SK-N-MC (cell line): ENCODE measurements around the gene DISC1.

Source experiments
- DNase-seq: peaks from one replicate; pipeline ENCODE4 v3.0.0-alpha.2; 2011; ENCODE audit warnings: low read depth, low spot score
- H3K27ac ChIP-seq: fragments of 200-600 bp; sonication (generic); 2 replicates; pipeline ENCODE4 v1.5.1; 2016; ENCODE audit warnings: mixed run types
- H3K36me3 ChIP-seq: fragments of 200-600 bp; sonication (generic); 2 replicates; pipeline ENCODE4 v1.6.1; 2017; ENCODE audit warnings: antibody characterized with exemption, low read length, mixed read lengths; ENCODE audit not compliant: insufficient read depth
- H3K4me3 ChIP-seq: fragments of 200-600 bp; sonication (generic); 2 replicates; pipeline ENCODE4 v1.5.1; 2016
- H3K9ac ChIP-seq: fragments of 200-600 bp; sonication (generic); 2 replicates; pipeline ENCODE4 v1.8.0; 2017; ENCODE audit warnings: mixed run types, mixed read lengths; ENCODE audit not compliant: insufficient read length
- H3K9me3 ChIP-seq: fragments of 200-600 bp; sonication (generic); 2 replicates; pipeline ENCODE4 v1.6.1; 2017; ENCODE audit warnings: low read depth, mild to moderate bottlenecking, antibody characterized with exemption, low read length, moderate library complexity, mixed read lengths
- EZH2 ChIP-seq: fragments of 200-600 bp; sonication (generic); IDR thresholded peaks from one replicate; pipeline ENCODE4 v1.6.1; 2017; ENCODE audit warnings: antibody characterized with exemption
- FOXP2 ChIP-seq: optimal IDR thresholded peaks from 2 replicates; pipeline ENCODE3; 2011; ENCODE audit warnings: mild to moderate bottlenecking, moderate library complexity; ENCODE audit not compliant: insufficient read depth; ENCODE audit errors: extremely low read length, control extremely low read depth
- POLR2AphosphoS5 ChIP-seq: IDR thresholded peaks from 2 replicates; pipeline ENCODE4 v1.6.1; 2012; ENCODE audit warnings: mild to moderate bottlenecking, low read depth, low read length, borderline replicate concordance

The DISC1 gene

DNA sequence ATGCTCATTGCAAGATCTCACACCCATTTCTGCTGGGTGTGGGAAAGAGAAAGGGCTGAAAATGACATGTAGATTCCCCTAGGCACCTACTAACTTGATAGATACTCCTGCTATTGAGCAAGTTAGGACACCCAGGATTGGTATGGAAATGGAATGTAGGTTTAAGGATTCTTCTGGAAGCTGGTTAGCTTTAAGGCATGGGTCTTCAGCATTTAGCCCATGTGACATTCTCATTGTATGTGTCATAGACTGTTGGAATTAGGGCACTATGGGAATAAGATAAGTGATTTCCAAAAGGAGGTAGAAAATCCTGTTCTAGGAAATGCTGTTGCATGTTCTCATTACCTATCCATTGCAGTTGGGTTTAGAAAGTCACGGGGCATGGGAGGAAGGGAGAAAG, 76.2 kb downstream of the DISC1 start:
- TF ChIP-seq POLR2AphosphoS5 = no peak
- TF ChIP-seq EZH2 = no peak
- TF ChIP-seq FOXP2 = no peak
- no peak overlapping the region for H3K27ac ChIP-seq
- H3K36me3 ChIP-seq = no peaks in the 10 kb centered on the region
- no peak for DNase-seq
- no peak overlapping the region for H3K9ac ChIP-seq
- no peak overlapping the region for H3K4me3 ChIP-seq
- H3K9me3 ChIP-seq = no peaks in the 10 kb centered on the region

DNA sequence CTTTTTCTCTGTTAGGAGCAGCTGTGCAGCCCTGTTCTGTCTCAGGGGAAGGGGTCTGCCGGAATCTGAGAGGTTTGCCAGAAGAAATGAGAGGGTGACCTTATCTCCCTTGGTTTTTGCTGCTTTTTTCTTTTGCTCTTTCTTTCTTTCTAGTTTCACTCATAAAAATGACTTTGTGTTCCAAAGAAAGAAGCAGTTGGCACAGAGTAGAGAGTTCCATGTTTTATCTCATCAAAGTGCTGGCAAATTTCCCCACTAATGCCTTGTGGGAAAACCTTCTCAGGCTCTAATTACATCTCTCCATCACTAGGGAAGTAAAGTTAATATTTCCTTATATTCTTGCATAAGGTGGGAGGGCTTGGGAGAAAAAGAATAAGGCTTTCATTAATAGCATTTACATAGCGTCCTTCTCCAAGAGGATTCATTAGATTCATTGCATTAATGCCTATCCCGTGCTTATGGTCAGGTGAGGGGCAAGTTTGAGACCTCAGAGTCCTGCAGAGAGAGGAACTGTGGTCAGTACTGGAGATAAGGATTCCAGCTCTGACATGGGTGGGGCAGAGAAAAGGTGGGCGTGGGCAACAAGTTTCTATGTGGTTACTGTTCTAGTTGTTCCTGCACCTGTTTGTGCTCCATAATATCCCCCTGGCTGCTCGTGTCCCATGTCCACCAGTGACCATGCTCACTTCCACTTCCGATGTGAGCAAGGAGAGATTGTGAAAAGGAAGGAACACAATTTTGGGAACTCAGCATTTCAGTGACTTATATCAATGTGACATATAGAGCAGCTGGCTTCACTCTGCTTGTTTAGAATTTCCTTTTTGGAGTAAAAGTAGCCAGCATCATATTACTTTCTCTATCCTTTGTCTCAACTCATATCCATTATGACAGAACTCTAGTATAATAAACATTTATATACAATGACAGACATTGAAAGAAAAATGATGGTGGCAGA, 79.5 kb downstream of the DISC1 start:
- TF ChIP-seq POLR2AphosphoS5 (no peak), EZH2 (no peak), FOXP2 (no peak)

DNA sequence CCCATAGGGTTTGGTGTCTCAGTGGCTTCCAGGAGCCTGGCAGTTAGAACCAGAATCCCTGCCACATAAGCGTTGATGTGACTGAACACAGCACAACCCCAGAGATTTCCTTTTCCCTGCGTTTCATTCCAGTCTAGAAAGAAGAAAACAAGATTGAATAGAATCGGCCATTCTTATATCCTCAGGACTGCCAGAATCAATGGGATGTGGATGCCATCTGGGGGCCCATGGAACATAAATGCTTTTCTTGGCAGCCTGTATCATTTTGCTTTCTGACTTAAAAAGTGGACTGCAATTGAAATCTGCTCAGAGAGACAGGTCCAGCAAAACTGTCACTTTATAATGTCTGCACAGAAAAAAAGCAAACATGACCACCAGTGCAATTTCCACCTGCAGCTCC, 80.3 kb downstream of the DISC1 start:
- Histone ChIP-seq H3K36me3 (no peaks in the 10 kb centered on the region), H3K9me3 (no peaks in the 10 kb centered on the region), H3K9ac (no peak overlapping the region), H3K27ac (no peak overlapping the region), H3K4me3 (no peak overlapping the region)
- no peak for TF ChIP-seq EZH2
- TF ChIP-seq POLR2AphosphoS5 = no peak
- no peak for TF ChIP-seq FOXP2
- no peak for DNase-seq

More for the DNA sequence above, 79.5 kb downstream of the DISC1 start:
- no peak for DNase-seq
- H3K9ac ChIP-seq = no peak overlapping the region
- no peak overlapping the region for H3K27ac ChIP-seq
- no peak overlapping the region for H3K4me3 ChIP-seq
- no peaks in the 10 kb centered on the region for H3K9me3 ChIP-seq
- H3K36me3 ChIP-seq = no peaks in the 10 kb centered on the region

DNA sequence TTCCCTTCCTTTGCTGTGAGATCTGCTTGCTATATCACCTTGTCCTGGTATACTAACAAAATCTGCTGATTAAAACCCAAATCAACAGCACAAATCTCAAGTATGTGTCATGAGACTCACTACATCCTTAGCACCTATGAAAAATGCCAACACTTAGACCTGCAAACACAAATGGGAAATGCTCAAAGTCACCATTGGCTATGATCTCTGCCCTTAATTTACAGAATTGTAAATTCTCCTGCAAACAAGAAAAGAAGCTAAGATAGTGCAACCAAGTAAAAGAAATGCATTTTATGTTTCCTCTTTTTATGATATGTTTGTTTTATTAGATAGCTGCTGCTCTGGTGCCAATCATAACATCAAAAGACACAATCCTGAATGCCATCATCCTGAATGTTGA, 80.8 kb downstream of the DISC1 start:
- H3K27ac ChIP-seq = no peak overlapping the region
- H3K9me3 ChIP-seq = no peaks in the 10 kb centered on the region
- H3K9ac ChIP-seq = no peak overlapping the region
- DNase-seq = no peak
- TF ChIP-seq EZH2 (no peak), FOXP2 (no peak), POLR2AphosphoS5 (no peak)
- H3K36me3 ChIP-seq = no peaks in the 10 kb centered on the region
- no peak overlapping the region for H3K4me3 ChIP-seq

DNA sequence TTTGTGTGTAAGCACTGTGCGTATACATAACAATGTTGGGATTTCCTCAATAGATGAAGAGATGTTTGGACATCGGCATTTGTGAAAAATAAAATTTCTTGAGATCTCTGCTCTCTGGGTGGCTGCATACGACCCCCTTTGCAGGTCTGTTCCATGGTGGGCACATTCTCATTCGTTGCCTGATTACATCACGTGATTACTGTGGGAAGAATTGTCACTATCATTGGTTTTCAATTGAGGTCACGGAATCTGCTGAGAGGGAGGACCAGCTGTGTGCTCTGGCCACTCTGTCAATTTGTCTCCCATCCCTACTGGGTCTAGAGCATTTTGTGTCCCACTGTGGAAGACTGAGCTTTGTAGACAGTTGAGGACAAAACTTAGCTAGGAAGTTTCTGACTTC, 81.8 kb downstream of the DISC1 start:
- DNase-seq = no peak
- Histone ChIP-seq H3K9me3 (no peaks in the 10 kb centered on the region), H3K9ac (no peak overlapping the region), H3K36me3 (no peaks in the 10 kb centered on the region), H3K27ac (no peak overlapping the region), H3K4me3 (no peak overlapping the region)
- no peak for TF ChIP-seq POLR2AphosphoS5
- no peak for TF ChIP-seq FOXP2
- no peak for TF ChIP-seq EZH2

DNA sequence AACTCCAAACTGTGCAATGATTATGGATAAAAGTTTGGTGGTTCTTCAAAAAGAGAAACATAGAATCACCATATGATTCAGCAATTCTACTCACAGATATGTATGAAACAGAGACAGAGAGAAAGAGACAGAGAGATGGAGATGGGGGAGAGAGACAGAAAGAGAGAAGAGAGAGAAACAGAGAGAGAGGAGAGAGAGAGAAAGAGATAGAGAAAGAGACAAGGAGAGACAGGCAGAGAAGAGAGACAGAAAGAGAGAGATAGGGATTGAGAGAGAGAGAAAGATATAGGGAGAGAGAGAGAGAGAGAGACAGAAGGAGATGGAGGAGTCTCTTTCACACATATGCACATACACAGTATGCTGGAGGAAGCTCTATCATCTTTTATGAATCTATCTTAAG, 87.8 kb downstream of the DISC1 start:
- TF ChIP-seq EZH2 (no peak), POLR2AphosphoS5 (no peak), FOXP2 (no peak)
- Histone ChIP-seq H3K9me3 (no peaks in the 10 kb centered on the region), H3K27ac (no peak overlapping the region), H3K4me3 (no peak overlapping the region), H3K36me3 (no peaks in the 10 kb centered on the region), H3K9ac (no peak overlapping the region)
- no peak for DNase-seq

DNA sequence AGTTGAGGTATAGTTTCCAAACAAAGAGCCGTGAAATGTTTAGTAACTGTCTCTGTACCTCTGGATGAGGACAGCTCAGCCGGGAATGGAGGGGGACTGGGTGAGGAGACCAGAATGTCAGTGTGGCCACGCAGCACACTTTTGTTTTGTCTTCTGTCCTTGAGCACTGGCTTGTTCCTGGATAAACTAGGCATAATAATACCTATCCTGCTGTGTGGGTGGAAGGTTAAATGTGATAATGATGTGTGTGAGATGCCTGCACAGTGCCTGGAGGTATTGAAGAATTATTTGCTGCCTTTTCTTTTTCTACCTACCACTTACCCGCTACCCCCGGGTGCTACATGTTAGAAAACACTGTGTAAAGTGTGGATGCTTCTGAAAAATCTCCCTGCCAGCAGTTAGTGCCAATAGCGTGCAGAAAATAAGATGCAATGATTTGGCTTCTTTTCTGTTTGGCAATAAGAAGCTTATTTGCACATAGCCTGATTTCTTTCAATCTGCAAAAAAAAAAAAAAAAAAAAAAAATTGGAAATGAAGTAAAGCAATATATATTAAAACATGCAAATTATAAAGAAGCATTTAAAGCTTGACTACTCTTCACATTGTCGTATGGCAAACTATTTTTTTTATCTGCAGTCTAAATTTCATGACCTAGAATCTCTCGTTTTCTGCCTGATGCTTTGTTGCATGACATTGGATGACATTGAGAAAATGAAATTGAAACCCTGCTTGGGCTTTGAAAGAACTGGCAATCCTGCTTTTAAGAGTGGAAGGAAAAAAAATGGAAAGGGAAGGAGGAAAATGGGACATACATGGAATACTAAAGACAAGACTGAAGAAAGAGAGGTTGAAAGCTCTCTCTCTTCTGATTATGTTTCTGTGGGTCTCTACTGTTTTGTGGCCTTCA, 89.5 kb downstream of the DISC1 start:
- no peak overlapping the region for H3K4me3 ChIP-seq
- TF ChIP-seq FOXP2 = no peak
- H3K9me3 ChIP-seq = no peaks in the 10 kb centered on the region
- no peak for DNase-seq
- H3K36me3 ChIP-seq = no peaks in the 10 kb centered on the region
- H3K9ac ChIP-seq = no peak overlapping the region
- H3K27ac ChIP-seq = no peak overlapping the region

DNA sequence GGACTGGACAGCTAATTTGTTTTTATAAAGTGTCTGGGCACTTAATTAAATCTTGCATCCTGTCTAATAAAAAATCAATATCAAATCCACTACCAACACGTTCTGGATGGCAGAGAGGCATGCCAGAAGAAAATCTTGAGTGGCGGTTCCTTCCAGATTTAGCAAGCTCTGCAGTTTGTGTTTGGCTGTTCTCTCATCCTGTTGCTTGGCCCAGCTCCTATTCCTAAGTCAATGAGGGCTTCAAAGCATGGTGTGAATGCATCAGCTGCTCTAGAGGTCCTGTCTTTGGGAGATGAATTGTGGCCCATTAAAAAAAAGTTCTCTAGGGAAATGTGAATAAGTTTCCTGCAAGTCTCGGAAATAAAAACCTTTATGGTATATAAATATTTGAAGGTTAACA, 90.3 kb downstream of the DISC1 start:
- no peaks in the 10 kb centered on the region for H3K36me3 ChIP-seq
- H3K9ac ChIP-seq = no peak overlapping the region
- TF ChIP-seq EZH2 (no peak), POLR2AphosphoS5 (no peak), FOXP2 (no peak)
- no peaks in the 10 kb centered on the region for H3K9me3 ChIP-seq
- no peak overlapping the region for H3K27ac ChIP-seq
- no peak overlapping the region for H3K4me3 ChIP-seq
- DNase-seq = no peak
